ENCODE data around the gene FUT4. TPM values are rescaled to one million over a fixed set of nuclear protein-coding genes. Genes with fewer than 3 reads are reported as not detected.

Gene FUT4
- total RNA-seq, 1 experiment from 2014 or later, result 5.8 TPM

DNA sequence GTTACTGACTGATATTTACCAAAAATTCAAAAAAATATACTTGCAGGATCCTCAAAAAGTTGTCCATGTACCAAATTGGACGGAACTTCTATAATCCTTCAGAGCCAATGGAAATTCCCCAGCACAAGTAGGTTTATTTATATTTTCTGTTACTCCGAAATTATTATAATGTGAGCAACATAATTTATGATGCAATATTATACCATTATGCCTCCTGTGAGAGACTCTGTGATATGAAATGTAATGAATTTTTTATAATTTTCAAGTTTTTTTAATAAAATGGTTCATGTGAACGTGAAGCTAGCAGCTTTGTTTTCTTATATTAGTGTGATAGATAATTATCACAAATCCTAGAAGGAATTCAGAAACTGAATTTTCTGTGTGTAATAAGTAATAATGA is 41.7 kb downstream of the FUT4 start:
- in situ Hi-C loops (cut with HindIII; ENCODE audit: low pct_unique_long_range_greater_than_20kb, low sequenced_read_pairs), result no loop called here
- no peak for DNase-seq (ENCODE audit: low read depth)

DNA sequence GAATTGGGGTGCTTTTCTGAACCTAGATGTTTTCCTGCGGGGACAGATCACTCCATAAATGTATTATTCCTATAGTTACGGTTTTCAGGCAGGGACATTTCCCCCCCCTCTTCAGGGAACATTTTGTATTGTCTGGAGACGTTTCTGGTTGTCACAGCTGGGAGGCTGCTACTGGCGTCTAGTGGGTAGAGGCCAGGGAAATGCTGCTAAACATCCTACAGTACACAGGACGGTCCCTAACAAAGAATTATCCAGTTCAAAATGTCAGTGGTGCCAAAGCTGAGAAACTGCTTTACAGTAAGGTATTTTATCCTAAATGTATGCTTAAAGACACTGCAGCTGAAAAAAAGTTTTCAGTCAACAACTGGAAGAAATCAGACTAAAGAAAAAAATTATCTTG is 42.8 kb downstream of the FUT4 start:
- no peak for DNase-seq (ENCODE audit: low read depth)
- in situ Hi-C loops (cut with HindIII; ENCODE audit: low pct_unique_long_range_greater_than_20kb, low sequenced_read_pairs), result no loop called here

DNA sequence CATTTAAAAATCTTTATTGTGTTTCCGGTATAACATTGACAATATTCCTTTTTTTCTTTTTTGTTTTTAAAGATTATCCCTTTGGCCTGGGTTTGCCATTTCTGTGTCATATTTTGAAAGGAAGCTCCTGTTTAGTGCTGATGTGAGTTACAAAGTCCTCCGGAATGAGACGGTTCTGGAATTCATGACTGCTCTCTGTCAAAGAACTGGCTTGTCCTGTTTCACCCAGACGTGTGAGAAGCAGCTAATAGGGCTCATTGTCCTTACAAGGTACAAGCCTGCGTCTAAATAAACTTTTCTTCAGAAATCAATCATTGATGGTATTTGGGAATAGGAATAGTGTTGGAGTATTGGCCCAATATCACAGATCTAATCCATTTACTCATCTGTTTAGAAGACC is 43.3 kb downstream of the FUT4 start:
- in situ Hi-C loops (cut with HindIII; ENCODE audit: low pct_unique_long_range_greater_than_20kb, low sequenced_read_pairs), result no loop called here
- no peak for DNase-seq (ENCODE audit: low read depth)

DNA sequence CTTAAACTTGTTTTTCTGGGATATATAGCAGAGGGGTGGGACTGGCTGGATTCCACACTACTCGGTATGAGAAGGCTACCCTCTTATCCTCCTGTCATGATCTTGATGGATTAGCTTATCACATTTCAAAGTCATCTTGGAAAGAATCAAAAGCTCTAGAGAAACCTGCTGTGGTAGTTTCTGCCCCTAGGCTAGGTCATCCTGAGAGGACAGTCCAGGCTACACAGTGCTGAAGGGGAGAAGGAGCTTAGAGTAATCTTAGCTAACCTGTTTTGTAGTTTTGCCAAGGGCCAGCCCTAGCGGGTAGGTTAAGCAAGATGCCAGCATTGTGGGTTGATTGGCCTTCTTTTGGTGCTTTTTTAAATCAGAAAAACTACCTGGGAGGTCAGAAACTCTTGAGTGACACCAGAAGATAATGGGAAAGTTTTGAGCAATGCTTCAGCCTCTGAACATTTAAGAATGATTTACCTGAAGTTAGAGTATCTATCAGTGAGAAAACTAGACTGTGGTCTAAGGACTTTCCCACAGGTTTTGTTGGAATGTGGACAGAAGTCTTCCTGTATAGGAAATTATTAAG is 44.7 kb downstream of the FUT4 start:
- no peak for DNase-seq (ENCODE audit: low read depth)
- in situ Hi-C loops (cut with HindIII; ENCODE audit: low pct_unique_long_range_greater_than_20kb, low sequenced_read_pairs), result no loop called here

DNA sequence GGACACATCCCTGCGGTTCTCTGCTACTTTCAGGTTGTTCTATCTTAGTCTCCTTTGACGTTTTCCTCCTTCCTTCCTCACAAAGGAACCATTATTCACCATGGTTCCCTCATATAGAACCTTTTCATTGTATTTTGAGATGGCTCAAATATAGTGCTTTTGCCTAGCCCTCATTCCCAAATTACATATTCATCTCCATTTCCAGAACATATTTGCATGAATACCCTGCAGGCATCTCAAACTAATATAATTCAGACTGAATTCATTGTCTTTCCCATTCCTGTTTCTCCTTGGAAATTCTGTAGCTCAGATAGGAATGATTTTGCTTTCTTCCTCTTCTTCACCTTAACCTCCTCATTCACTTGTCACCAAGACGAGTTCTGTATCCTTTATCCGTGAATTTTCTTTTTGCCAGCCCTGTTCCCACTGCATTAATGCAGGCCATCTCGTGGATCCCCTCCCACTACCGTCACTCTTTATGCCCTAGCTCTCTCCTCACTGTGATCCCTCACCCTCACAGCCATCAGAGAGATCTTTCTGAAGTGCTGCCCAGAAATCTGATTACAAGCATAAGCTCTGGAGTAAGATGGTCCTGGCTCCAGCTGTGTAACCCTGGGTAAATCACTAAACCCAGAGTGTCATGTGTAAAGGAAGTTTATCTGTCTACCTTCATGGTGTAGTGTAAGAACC is 46.8 kb downstream of the FUT4 start:
- DNase-seq (ENCODE audit: low read depth), result no peak
- in situ Hi-C loops (cut with HindIII; ENCODE audit: low pct_unique_long_range_greater_than_20kb, low sequenced_read_pairs), result no loop called here

DNA sequence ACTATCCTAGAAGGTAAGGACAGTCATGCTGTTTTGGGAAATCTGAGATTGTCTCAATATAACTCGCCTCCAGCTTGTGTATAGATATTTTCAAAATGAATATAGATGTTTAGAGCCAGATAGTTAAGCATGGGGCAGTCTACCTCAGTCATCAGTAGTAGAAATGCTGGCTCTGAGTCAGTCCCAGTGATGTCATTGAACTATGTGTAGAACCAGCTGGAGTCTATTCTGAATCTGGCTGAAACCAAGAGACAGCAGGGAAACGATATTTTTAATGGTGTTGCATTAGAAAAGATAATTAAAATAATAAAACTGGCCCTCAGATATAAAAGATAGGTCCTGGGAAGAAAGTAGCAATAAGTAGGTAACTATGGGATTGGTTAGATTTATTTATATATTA is 49.3 kb downstream of the FUT4 start:
- no peak for DNase-seq (ENCODE audit: low read depth)
- in situ Hi-C loops (cut with HindIII; ENCODE audit: low pct_unique_long_range_greater_than_20kb, low sequenced_read_pairs), result no loop called here

DNA sequence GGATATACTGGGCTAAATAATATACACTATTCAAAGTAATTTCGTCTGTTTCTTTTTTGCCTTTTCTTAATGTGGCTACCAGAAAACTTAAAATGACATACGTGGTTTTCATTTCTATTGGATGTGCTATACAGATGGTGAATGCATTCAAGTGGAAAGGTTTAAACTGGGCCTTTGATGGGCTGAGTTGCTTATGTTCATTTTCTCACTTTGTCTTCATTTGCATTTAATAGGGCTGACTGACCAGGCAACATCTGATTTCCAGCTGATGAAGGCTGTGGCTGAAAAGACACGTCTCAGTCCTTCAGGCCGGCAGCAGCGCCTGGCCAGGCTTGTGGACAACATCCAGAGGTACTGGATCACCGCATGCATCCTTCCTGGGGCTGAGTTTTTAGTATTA is 51.4 kb downstream of the FUT4 start:
- no peak for DNase-seq (ENCODE audit: low read depth)
- in situ Hi-C loops (cut with HindIII; ENCODE audit: low pct_unique_long_range_greater_than_20kb, low sequenced_read_pairs), result no loop called here

DNA sequence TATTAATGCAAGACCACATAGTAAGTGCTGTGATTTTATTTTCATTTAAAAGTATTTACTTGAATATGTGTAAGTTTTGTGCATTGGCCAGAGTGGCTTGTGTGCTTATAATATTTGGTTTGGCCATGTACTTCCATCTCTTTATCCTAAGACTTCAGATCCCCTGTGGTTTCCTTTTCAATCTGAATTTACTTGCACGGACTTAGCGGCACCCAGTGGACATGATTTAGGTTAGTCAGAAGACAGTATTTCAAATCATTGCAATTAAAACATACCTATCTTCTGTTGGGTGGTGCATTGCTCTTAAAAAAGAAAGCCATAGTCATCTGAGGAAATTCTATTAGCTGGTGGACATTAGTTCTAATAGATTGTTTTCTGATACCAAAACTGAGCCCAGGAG is 54.2 kb downstream of the FUT4 start:
- no peak for DNase-seq (ENCODE audit: low read depth)
- in situ Hi-C loops (cut with HindIII; ENCODE audit: low pct_unique_long_range_greater_than_20kb, low sequenced_read_pairs), result no loop called here

Other genes starting within 250 kb of the FUT4 start
- not detected in 2 replicates for gene IZUMO1R, start 239.3 kb upstream of the FUT4 start, total RNA-seq (2014; rRNA removed; shearing (Covaris generic); ENCODE audit: low replicate concordance)
- not detected in 2 replicates for gene GPR83, start 142.5 kb upstream of the FUT4 start, total RNA-seq (2014; rRNA removed; shearing (Covaris generic); ENCODE audit: low replicate concordance)
- 3.7 and 4.5 TPM in 2 replicates for gene MRE11, start 50.1 kb upstream of the FUT4 start, total RNA-seq (2014; rRNA removed; shearing (Covaris generic); ENCODE audit: low replicate concordance)
- 4.2 and 6.7 TPM in 2 replicates for gene ANKRD49, start 49.9 kb upstream of the FUT4 start, total RNA-seq (2014; rRNA removed; shearing (Covaris generic); ENCODE audit: low replicate concordance)
- not detected in 2 replicates for gene C11orf97, start 31.5 kb upstream of the FUT4 start, total RNA-seq (2014; rRNA removed; shearing (Covaris generic); ENCODE audit: low replicate concordance)
- gene PIWIL4, start 23.4 kb downstream of the FUT4 start, total RNA-seq (2014; rRNA removed; shearing (Covaris generic); ENCODE audit: low replicate concordance), result 0.20 and 0.95 TPM in 2 replicates
- gene AMOTL1, start 224.4 kb downstream of the FUT4 start, total RNA-seq (2014; rRNA removed; shearing (Covaris generic); ENCODE audit: low replicate concordance), result 7.3 and 8.7 TPM in 2 replicates

Data from Caki2 (cell line).